DND-41 (cell line): ENCODE measurements around the gene TYR.
"Not testable (repeated sequence)": the region's sequence is repeated elsewhere in the genome, so short reads cannot be mapped to it uniquely, and the experiment has no call there.

ENCODE experiments used
- EZH2 ChIP-seq: IDR thresholded peaks from 3 replicates; pipeline ENCODE4 v1.6.1; 2012; ENCODE audit warnings: borderline replicate concordance, low read depth, mild to moderate bottlenecking, moderate library complexity, low read length, inconsistent platforms; ENCODE audit not compliant: severe bottlenecking
- TF ChIP-seq, protein P1 (sequence below): IDR thresholded peaks from 2 replicates; pipeline ENCODE4 v1.5.1; 2012; ENCODE audit warnings: borderline replicate concordance, low read length, moderate library complexity, mild to moderate bottlenecking; ENCODE audit not compliant: poor library complexity, severe bottlenecking; ENCODE audit errors: extremely low read depth

DNA sequence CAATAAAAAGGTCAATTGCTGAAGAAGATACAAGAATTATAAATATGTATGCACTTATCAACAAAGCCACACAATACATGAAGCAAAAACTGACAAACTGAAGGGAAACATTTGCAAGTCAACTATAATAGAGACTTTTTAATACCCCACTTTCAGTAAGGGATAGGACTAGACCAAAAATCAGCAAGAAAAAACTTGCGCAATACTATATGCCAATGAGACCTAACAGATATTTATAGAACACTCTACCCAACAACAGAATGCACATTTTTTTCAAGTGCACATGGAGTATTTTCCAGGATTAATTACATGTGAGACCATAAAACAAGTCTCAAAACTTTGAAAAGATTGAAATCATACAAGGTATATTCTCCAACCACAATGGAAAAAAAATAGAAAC is 83.8 kb downstream of the TYR start:
- TF ChIP-seq EZH2: not testable (repeated sequence)
- TF ChIP-seq, protein P1, sequence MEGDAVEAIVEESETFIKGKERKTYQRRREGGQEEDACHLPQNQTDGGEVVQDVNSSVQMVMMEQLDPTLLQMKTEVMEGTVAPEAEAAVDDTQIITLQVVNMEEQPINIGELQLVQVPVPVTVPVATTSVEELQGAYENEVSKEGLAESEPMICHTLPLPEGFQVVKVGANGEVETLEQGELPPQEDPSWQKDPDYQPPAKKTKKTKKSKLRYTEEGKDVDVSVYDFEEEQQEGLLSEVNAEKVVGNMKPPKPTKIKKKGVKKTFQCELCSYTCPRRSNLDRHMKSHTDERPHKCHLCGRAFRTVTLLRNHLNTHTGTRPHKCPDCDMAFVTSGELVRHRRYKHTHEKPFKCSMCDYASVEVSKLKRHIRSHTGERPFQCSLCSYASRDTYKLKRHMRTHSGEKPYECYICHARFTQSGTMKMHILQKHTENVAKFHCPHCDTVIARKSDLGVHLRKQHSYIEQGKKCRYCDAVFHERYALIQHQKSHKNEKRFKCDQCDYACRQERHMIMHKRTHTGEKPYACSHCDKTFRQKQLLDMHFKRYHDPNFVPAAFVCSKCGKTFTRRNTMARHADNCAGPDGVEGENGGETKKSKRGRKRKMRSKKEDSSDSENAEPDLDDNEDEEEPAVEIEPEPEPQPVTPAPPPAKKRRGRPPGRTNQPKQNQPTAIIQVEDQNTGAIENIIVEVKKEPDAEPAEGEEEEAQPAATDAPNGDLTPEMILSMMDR: not testable (repeated sequence)
